ENCODE measurements around the gene SEMA3E. TPM values are rescaled to one million over a fixed set of nuclear protein-coding genes. Genes with fewer than 3 reads are reported as not detected.
A peak's percentile ranks its signal among the peaks of the same experiment; 100 is the strongest.
"Not testable (repeated sequence)": the region's sequence is repeated elsewhere in the genome, so short reads cannot be mapped to it uniquely, and the experiment has no call there.

Gene SEMA3E
- total RNA-seq, 1 donor from 2014 or later: 4.6 TPM

DNA sequence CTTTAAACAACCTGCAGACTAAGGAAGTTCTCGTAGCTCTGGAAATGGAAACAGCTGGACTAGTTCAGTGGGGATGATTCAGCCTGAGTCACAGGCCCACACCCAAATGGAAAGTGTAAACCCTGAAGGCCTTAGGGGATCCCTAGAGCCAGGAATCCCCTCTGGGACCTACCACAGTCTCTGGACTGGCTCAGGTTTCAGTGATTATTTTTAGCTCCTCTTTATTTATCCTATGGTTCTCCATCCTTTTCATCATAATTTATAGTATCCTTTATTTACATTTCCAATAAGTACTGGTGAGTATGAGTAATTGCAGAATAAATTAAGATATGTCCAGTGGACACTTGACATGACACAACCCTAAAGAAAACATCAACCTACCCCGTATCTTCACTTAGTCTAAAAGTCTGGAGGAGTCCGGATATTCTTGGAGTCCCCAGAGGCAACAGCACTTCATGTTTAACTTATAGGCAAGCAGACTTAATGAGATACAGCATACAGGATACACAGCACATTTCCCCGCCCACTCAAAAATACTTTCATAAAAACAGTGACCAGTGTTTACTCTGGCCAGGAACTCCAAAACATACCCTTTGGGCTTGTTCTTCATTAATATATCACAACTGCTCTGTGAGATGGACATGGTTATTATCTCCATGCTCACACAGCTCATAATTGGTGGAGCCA, 28.4 kb upstream of the SEMA3E start:
- peak overlapping the region; percentile 21 for H3K27ac ChIP-seq (ENCODE audit: low read depth, low read length)
- peaks cover 5% of the 10 kb centered on the region for H3K4me1 Mint-ChIP-seq (ENCODE audit: low read depth, unreplicated experiment)
- H3K4me2 ChIP-seq (ENCODE audit: low read length): peak overlapping the region; percentile 57
- no peaks in the 10 kb centered on the region for H3K27me3 ChIP-seq (ENCODE audit: insufficient read depth, low read length)
- DNase-seq (ENCODE audit: low read depth) (peak; percentile 94), FAIRE-seq (peak; percentile 58)
- no peak overlapping the region for H3K27ac Mint-ChIP-seq (ENCODE audit: unreplicated experiment)
- TF ChIP-seq, protein P1, sequence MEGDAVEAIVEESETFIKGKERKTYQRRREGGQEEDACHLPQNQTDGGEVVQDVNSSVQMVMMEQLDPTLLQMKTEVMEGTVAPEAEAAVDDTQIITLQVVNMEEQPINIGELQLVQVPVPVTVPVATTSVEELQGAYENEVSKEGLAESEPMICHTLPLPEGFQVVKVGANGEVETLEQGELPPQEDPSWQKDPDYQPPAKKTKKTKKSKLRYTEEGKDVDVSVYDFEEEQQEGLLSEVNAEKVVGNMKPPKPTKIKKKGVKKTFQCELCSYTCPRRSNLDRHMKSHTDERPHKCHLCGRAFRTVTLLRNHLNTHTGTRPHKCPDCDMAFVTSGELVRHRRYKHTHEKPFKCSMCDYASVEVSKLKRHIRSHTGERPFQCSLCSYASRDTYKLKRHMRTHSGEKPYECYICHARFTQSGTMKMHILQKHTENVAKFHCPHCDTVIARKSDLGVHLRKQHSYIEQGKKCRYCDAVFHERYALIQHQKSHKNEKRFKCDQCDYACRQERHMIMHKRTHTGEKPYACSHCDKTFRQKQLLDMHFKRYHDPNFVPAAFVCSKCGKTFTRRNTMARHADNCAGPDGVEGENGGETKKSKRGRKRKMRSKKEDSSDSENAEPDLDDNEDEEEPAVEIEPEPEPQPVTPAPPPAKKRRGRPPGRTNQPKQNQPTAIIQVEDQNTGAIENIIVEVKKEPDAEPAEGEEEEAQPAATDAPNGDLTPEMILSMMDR (IDR thresholded peaks at IDR 0.05; ENCODE audit: insufficient read depth, low read depth, low read length): no peak
- TF ChIP-seq EZH2 (IDR thresholded peaks at IDR 0.05; ENCODE audit: insufficient read depth, low read length): no peak
- no peak overlapping the region for H3K4me3 ChIP-seq (ENCODE audit: insufficient read depth, low read depth, low read length)
- peaks cover 10% of the 10 kb centered on the region for H3K4me1 ChIP-seq (ENCODE audit: insufficient read depth, low read length)
- no peaks in the 10 kb centered on the region for H3K36me3 ChIP-seq (ENCODE audit: insufficient read depth, low read length)
- H3K4me3 Mint-ChIP-seq (ENCODE audit: unreplicated experiment): no peak overlapping the region
- no peak overlapping the region for H3K9ac ChIP-seq (ENCODE audit: low read length)
- H3K9me3 Mint-ChIP-seq (ENCODE audit: unreplicated experiment): no peaks in the 10 kb centered on the region
- H3K79me2 ChIP-seq (ENCODE audit: insufficient read depth, low read length): no peaks in the 10 kb centered on the region
- H4K20me1 ChIP-seq (ENCODE audit: insufficient read depth, low read length): no peaks in the 10 kb centered on the region
- H3K9me3 ChIP-seq (ENCODE audit: insufficient read depth, low read depth, low read length): no peaks in the 10 kb centered on the region
- H3K36me3 Mint-ChIP-seq (ENCODE audit: low read depth, unreplicated experiment): no peaks in the 10 kb centered on the region
- no peak overlapping the region for H2AFZ ChIP-seq (ENCODE audit: low read depth, low read length)
- H3K27me3 Mint-ChIP-seq (ENCODE audit: low read depth, unreplicated experiment): peaks cover 1% of the 10 kb centered on the region

DNA sequence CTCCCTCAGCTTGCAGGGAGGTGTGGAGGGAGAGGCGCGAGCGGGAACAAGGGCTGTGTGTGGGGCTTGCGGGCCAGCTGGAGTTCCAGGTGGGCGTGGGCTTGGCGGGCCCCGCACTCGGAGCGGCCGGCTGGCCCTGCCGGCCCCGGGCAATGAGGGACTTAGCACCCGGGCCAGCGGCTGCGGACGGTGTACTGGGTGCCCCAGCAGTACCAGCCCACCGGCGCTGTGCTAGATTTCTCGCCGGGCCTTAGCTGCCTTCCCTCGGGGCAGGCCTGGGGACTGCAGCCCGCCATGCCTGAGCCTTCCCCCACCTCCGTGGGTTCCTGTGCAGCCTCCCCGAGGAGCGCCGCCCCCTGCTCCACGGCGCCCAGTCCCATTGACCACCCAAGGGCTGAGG, 24.4 kb upstream of the SEMA3E start:
- H3K9me3 ChIP-seq (ENCODE audit: insufficient read depth, low read depth, low read length); H3K27ac ChIP-seq (ENCODE audit: low read depth, low read length); H3K9ac ChIP-seq (ENCODE audit: low read length); FAIRE-seq; H3K4me1 Mint-ChIP-seq (ENCODE audit: low read depth, unreplicated experiment); H3K4me2 ChIP-seq (ENCODE audit: low read length); H4K20me1 ChIP-seq (ENCODE audit: insufficient read depth, low read length); H3K4me3 ChIP-seq (ENCODE audit: insufficient read depth, low read depth, low read length); H3K36me3 ChIP-seq (ENCODE audit: insufficient read depth, low read length); H3K9me3 Mint-ChIP-seq (ENCODE audit: unreplicated experiment); H3K79me2 ChIP-seq (ENCODE audit: insufficient read depth, low read length); H2AFZ ChIP-seq (ENCODE audit: low read depth, low read length); H3K4me3 Mint-ChIP-seq (ENCODE audit: unreplicated experiment); H3K27ac Mint-ChIP-seq (ENCODE audit: unreplicated experiment); H3K36me3 Mint-ChIP-seq (ENCODE audit: low read depth, unreplicated experiment); H3K27me3 ChIP-seq (ENCODE audit: insufficient read depth, low read length); H3K27me3 Mint-ChIP-seq (ENCODE audit: low read depth, unreplicated experiment); DNase-seq (ENCODE audit: low read depth): not testable (repeated sequence)
- H3K4me1 ChIP-seq (ENCODE audit: insufficient read depth, low read length): peaks cover 10% of the 10 kb centered on the region

DNA sequence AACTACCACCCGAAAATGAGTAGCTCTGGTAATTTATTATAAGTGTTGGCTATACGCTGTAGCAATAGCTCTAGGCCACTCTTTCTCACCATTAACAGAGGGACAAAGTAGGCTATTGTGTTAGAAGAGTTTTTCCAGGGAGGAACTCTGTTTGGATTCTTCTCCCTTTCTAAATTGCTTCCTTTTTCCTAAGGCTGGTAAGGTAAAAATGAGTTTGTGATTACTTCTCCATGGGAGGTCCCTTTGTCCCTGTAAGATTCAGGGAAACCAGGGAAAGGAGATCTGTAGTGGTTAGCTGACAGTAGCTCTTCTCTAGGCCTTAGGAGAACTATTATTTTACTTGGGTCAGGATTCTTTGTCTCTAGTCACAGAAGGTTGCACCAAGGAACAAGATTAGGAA, 23.2 kb upstream of the SEMA3E start:
- Histone ChIP-seq H3K36me3 (ENCODE audit: insufficient read depth, low read length) (no peaks in the 10 kb centered on the region), H3K9ac (ENCODE audit: low read length) (no peak overlapping the region), H4K20me1 (ENCODE audit: insufficient read depth, low read length) (no peaks in the 10 kb centered on the region), H3K27me3 (ENCODE audit: insufficient read depth, low read length) (no peaks in the 10 kb centered on the region), H3K79me2 (ENCODE audit: insufficient read depth, low read length) (no peaks in the 10 kb centered on the region), H3K4me1 (ENCODE audit: insufficient read depth, low read length) (peaks cover 4% of the 10 kb centered on the region), H3K27ac (ENCODE audit: low read depth, low read length) (no peak overlapping the region), H2AFZ (ENCODE audit: low read depth, low read length) (no peak overlapping the region), H3K4me3 (ENCODE audit: insufficient read depth, low read depth, low read length) (no peak overlapping the region), H3K4me2 (ENCODE audit: low read length) (no peak overlapping the region), H3K9me3 (ENCODE audit: insufficient read depth, low read depth, low read length) (no peaks in the 10 kb centered on the region)
- DNase-seq (ENCODE audit: low read depth) (no peak), FAIRE-seq (no peak)
- no peaks in the 10 kb centered on the region for H3K36me3 Mint-ChIP-seq (ENCODE audit: low read depth, unreplicated experiment)
- no peaks in the 10 kb centered on the region for H3K9me3 Mint-ChIP-seq (ENCODE audit: unreplicated experiment)
- no peak overlapping the region for H3K4me3 Mint-ChIP-seq (ENCODE audit: unreplicated experiment)
- H3K27me3 Mint-ChIP-seq (ENCODE audit: low read depth, unreplicated experiment): no peaks in the 10 kb centered on the region
- peaks cover 4% of the 10 kb centered on the region for H3K4me1 Mint-ChIP-seq (ENCODE audit: low read depth, unreplicated experiment)
- TF ChIP-seq, protein P1 (IDR thresholded peaks at IDR 0.05; ENCODE audit: insufficient read depth, low read depth, low read length): no peak
- TF ChIP-seq EZH2 (IDR thresholded peaks at IDR 0.05; ENCODE audit: insufficient read depth, low read length): no peak
- no peak overlapping the region for H3K27ac Mint-ChIP-seq (ENCODE audit: unreplicated experiment)

All from astrocyte (in vitro differentiated cells and primary cell).